ENCODE measurements around the gene HK1.

HK1 gene

DNA sequence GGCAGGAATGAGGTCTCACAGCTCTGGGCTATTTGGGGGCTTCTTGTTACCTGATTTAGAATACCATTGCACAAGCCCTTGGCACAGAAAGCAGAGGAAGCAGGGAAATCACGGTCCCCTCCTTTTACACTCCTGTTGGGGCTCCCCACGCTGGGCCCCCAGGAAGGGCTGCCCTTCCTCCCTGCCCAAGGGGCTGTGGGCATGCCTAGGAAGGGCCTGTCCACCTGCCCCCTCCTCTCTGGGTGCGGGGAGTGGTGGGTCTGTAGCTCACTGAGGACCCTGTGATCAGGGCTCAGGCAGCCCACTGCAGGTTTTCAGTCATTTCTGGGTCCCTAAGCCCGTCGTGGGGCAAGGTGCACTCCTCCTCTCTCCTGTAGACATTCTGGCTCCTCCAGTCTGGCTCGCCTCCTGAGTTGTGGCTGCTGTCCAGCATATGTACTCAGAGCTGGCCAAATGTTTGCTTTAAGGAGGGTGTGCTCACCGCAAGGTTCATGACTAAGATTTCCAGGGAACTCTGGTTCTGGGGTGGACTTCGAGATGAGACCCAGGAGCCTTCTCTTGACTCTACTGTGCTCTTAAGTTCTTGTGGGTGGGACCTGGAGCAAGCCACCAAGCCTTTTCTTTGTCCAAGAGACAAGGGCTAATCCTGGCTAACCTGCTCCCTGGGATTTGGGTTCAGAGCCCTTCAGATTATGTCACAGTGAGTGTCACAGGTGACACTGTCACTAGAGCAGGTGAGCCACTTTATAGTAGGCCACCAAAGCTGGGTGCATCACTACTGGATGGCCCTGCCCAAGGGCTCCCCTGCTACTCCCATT lies 82.4 kb downstream of the HK1 start:
- Histone ChIP-seq H3K14ac (ENCODE audit: low read length) (no peak overlapping the region), H2BK12ac (ENCODE audit: low read length) (no peak overlapping the region), H3K4me1 (ENCODE audit: control insufficient read depth in 1 of 2, insufficient read depth in 2 of 2, low read length in 2 of 2) (peaks cover 14 to 18% of the 10 kb centered on the region in 2 experiments), H4K12ac (ENCODE audit: low read depth, low read length) (no peak overlapping the region), H3K27ac (ENCODE audit: low read depth, low read length) (no peak overlapping the region), H3K4me2 (ENCODE audit: low read length) (no peak overlapping the region), H3K18ac (ENCODE audit: low read length) (peak overlapping the region; percentile 55), H2AK5ac (ENCODE audit: low read length) (peak overlapping the region; percentile 53), H3K9ac (ENCODE audit: low read length) (no peak overlapping the region), H2AFZ (ENCODE audit: insufficient read depth, low read length, poor library complexity) (no peak overlapping the region), H3K4ac (ENCODE audit: low read depth, low read length) (peak overlapping the region; percentile 10), H3K9me3 (ENCODE audit: insufficient read depth, low read depth, low read length) (no peaks in the 10 kb centered on the region), H3K79me1 (ENCODE audit: low read length) (no peaks in the 10 kb centered on the region), H3K79me2 (ENCODE audit: control insufficient read depth, insufficient read depth, low read length, poor library complexity) (peaks cover 4% of the 10 kb centered on the region), H3K4me3 (ENCODE audit: low read depth, low read length) (no peak overlapping the region), H4K8ac (ENCODE audit: low read depth, low read length) (no peak overlapping the region), H2BK5ac (ENCODE audit: low read depth, low read length, poor library complexity) (no peak overlapping the region), H4K91ac (ENCODE audit: low read depth, low read length) (no peak overlapping the region), H3K23ac (ENCODE audit: low read length) (no peak overlapping the region), H2BK120ac (ENCODE audit: insufficient read depth, low read length, poor library complexity) (no peak overlapping the region), H3K27me3 (ENCODE audit: insufficient read depth, low read length) (no peaks in the 10 kb centered on the region), H3K36me3 (ENCODE audit: control insufficient read depth in 1 of 2, insufficient read depth in 2 of 2, low read length in 2 of 2) (peaks cover 17 to 27% of the 10 kb centered on the region in 2 experiments)
- WGBS (ENCODE audit: extremely low coverage, insufficient coverage, insufficient read length): no CpG with 5 or more reads among the region's 8 CpGs
- no peak for DNase-seq

DNA sequence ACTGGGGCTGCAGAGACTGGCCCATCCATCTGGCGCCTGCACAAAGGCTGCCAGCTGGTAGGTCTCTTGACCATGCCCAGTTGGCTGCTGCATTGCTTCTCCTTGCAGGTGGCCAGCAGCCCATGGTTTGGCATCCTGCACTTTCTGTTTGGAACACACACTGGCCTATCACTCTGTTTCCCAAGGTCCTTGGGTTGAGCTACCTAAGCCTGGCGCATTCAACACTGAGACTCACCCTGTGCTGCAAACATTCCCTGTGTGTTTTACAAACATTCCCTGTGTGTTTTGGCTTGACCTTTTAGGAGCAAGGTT lies 83.0 kb downstream of the HK1 start:
- no peak overlapping the region for H3K23ac ChIP-seq (ENCODE audit: low read length)
- no peak overlapping the region for H2BK12ac ChIP-seq (ENCODE audit: low read length)
- peaks cover 4% of the 10 kb centered on the region for H3K79me2 ChIP-seq (ENCODE audit: control insufficient read depth, insufficient read depth, low read length, poor library complexity)
- no peak overlapping the region for H3K4me3 ChIP-seq (ENCODE audit: low read depth, low read length)
- H3K9me3 ChIP-seq (ENCODE audit: insufficient read depth, low read depth, low read length): no peaks in the 10 kb centered on the region
- no peak overlapping the region for H2AFZ ChIP-seq (ENCODE audit: insufficient read depth, low read length, poor library complexity)
- H2AK5ac ChIP-seq (ENCODE audit: low read length): no peak overlapping the region
- H3K4me2 ChIP-seq (ENCODE audit: low read length): no peak overlapping the region
- H3K27me3 ChIP-seq (ENCODE audit: insufficient read depth, low read length): no peaks in the 10 kb centered on the region
- no peak for DNase-seq
- H2BK120ac ChIP-seq (ENCODE audit: insufficient read depth, low read length, poor library complexity): no peak overlapping the region
- WGBS (ENCODE audit: extremely low coverage, insufficient coverage, insufficient read length): no CpG with 5 or more reads among the region's 2 CpGs
- H3K14ac ChIP-seq (ENCODE audit: low read length): no peak overlapping the region
- H3K9ac ChIP-seq (ENCODE audit: low read length): no peak overlapping the region
- peaks cover 19 to 30% of the 10 kb centered on the region in 2 experiments for H3K36me3 ChIP-seq (ENCODE audit: control insufficient read depth in 1 of 2, insufficient read depth in 2 of 2, low read length in 2 of 2)
- H4K91ac ChIP-seq (ENCODE audit: low read depth, low read length): no peak overlapping the region
- no peak overlapping the region for H3K27ac ChIP-seq (ENCODE audit: low read depth, low read length)
- H3K18ac ChIP-seq (ENCODE audit: low read length): no peak overlapping the region
- peaks cover 14 to 18% of the 10 kb centered on the region in 2 experiments for H3K4me1 ChIP-seq (ENCODE audit: control insufficient read depth in 1 of 2, insufficient read depth in 2 of 2, low read length in 2 of 2)
- no peak overlapping the region for H4K8ac ChIP-seq (ENCODE audit: low read depth, low read length)
- no peak overlapping the region for H2BK5ac ChIP-seq (ENCODE audit: low read depth, low read length, poor library complexity)
- peak overlapping the region; percentile 10 for H3K4ac ChIP-seq (ENCODE audit: low read depth, low read length)
- H3K79me1 ChIP-seq (ENCODE audit: low read length): no peaks in the 10 kb centered on the region
- H4K12ac ChIP-seq (ENCODE audit: low read depth, low read length): no peak overlapping the region

DNA sequence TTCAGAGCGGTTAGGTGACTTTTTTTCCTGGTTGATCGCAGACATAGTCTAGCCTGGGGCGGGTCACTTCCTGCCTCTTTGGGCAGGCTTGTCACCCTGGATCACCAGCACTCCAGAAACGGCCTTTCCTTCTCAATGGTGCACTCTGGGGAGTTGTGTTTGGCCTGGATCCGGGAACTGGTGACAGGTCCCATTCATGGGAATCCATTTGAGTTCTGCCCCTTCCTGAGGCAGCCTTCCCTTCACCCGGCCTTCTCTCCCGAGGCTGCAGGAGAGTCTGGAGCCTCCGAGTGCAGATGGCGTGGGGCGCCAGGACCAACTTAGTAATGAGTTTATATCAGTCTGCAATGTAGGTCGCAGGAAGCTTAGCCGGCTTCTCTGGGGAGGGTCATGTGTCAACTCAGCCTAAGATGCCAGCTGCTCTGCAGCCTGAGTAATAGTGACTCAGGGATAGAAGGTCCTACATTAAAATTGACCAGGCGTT lies 84.2 kb downstream of the HK1 start:
- Histone ChIP-seq H3K9me3 (ENCODE audit: insufficient read depth, low read depth, low read length) (no peaks in the 10 kb centered on the region), H3K4ac (ENCODE audit: low read depth, low read length) (no peak overlapping the region), H3K36me3 (ENCODE audit: control insufficient read depth in 1 of 2, insufficient read depth in 2 of 2, low read length in 2 of 2) (peaks cover 31 to 38% of the 10 kb centered on the region in 2 experiments), H3K79me2 (ENCODE audit: control insufficient read depth, insufficient read depth, low read length, poor library complexity) (peaks cover 4% of the 10 kb centered on the region), H3K4me3 (ENCODE audit: low read depth, low read length) (no peak overlapping the region), H3K14ac (ENCODE audit: low read length) (peak overlapping the region; percentile 2), H3K4me2 (ENCODE audit: low read length) (no peak overlapping the region), H3K18ac (ENCODE audit: low read length) (peak overlapping the region; percentile 63), H3K23ac (ENCODE audit: low read length) (no peak overlapping the region), H4K12ac (ENCODE audit: low read depth, low read length) (no peak overlapping the region), H2BK12ac (ENCODE audit: low read length) (no peak overlapping the region), H4K8ac (ENCODE audit: low read depth, low read length) (no peak overlapping the region), H2BK120ac (ENCODE audit: insufficient read depth, low read length, poor library complexity) (no peak overlapping the region), H2AFZ (ENCODE audit: insufficient read depth, low read length, poor library complexity) (no peak overlapping the region), H3K79me1 (ENCODE audit: low read length) (no peaks in the 10 kb centered on the region), H2BK5ac (ENCODE audit: low read depth, low read length, poor library complexity) (no peak overlapping the region), H4K91ac (ENCODE audit: low read depth, low read length) (peak overlapping the region; percentile 25), H3K27me3 (ENCODE audit: insufficient read depth, low read length) (no peaks in the 10 kb centered on the region), H3K9ac (ENCODE audit: low read length) (no peak overlapping the region), H3K4me1 (ENCODE audit: control insufficient read depth in 1 of 2, insufficient read depth in 2 of 2, low read length in 2 of 2) (peaks cover 14 to 18% of the 10 kb centered on the region in 2 experiments), H3K27ac (ENCODE audit: low read depth, low read length) (no peak overlapping the region), H2AK5ac (ENCODE audit: low read length) (no peak overlapping the region)
- WGBS (ENCODE audit: extremely low coverage, insufficient coverage, insufficient read length): no CpG with 5 or more reads among the region's 13 CpGs
- no peak for DNase-seq

DNA sequence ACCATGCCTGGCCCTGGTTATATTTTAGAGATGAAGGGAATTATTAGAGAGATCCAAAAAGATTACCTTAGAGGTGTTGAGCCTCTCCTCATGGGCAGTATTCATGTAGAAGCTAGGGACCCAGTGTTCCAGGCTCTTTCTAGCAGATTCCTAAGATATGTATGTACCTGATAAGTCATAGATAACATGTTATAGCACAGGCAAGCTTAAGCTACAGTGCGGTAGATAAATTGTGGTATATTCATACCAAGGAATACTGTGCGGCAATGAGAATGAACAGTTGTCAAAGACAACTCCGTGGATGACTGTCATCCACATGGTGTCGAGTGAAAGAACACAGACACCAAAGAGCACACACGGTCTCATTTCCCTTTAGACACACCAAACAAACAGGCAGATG lies 85.4 kb downstream of the HK1 start:
- no peak overlapping the region for H3K27ac ChIP-seq (ENCODE audit: low read depth, low read length)
- H2AFZ ChIP-seq (ENCODE audit: insufficient read depth, low read length, poor library complexity): no peak overlapping the region
- H3K23ac ChIP-seq (ENCODE audit: low read length): no peak overlapping the region
- no peak overlapping the region for H2BK5ac ChIP-seq (ENCODE audit: low read depth, low read length, poor library complexity)
- WGBS (ENCODE audit: extremely low coverage, insufficient coverage, insufficient read length): no CpG with 5 or more reads among the region's 5 CpGs
- no peak overlapping the region for H3K4ac ChIP-seq (ENCODE audit: low read depth, low read length)
- no peak overlapping the region for H3K9ac ChIP-seq (ENCODE audit: low read length)
- H4K91ac ChIP-seq (ENCODE audit: low read depth, low read length): no peak overlapping the region
- H3K79me1 ChIP-seq (ENCODE audit: low read length): no peaks in the 10 kb centered on the region
- peaks cover 14 to 18% of the 10 kb centered on the region in 2 experiments for H3K4me1 ChIP-seq (ENCODE audit: control insufficient read depth in 1 of 2, insufficient read depth in 2 of 2, low read length in 2 of 2)
- H3K27me3 ChIP-seq (ENCODE audit: insufficient read depth, low read length): no peaks in the 10 kb centered on the region
- H4K12ac ChIP-seq (ENCODE audit: low read depth, low read length): no peak overlapping the region
- DNase-seq: peak in 1 of 2 donors; percentile 58
- no peak overlapping the region for H2BK120ac ChIP-seq (ENCODE audit: insufficient read depth, low read length, poor library complexity)
- no peak overlapping the region for H3K4me3 ChIP-seq (ENCODE audit: low read depth, low read length)
- peaks cover 4% of the 10 kb centered on the region for H3K79me2 ChIP-seq (ENCODE audit: control insufficient read depth, insufficient read depth, low read length, poor library complexity)
- H2BK12ac ChIP-seq (ENCODE audit: low read length): no peak overlapping the region
- peaks cover 38 to 45% of the 10 kb centered on the region in 2 experiments for H3K36me3 ChIP-seq (ENCODE audit: control insufficient read depth in 1 of 2, insufficient read depth in 2 of 2, low read length in 2 of 2)
- no peak overlapping the region for H3K14ac ChIP-seq (ENCODE audit: low read length)
- no peak overlapping the region for H4K8ac ChIP-seq (ENCODE audit: low read depth, low read length)
- no peak overlapping the region for H2AK5ac ChIP-seq (ENCODE audit: low read length)
- no peak overlapping the region for H3K4me2 ChIP-seq (ENCODE audit: low read length)
- H3K18ac ChIP-seq (ENCODE audit: low read length): no peak overlapping the region
- no peaks in the 10 kb centered on the region for H3K9me3 ChIP-seq (ENCODE audit: insufficient read depth, low read depth, low read length)
